HFF-Myc (cell line): ENCODE measurements around the gene SKI.

Experiments
- DNase-seq: peaks from one replicate; pipeline ENCODE4 v3.0.0-alpha.2; 2011; ENCODE audit warnings: low read depth; ENCODE audit errors: extremely low read depth
- H3K4me3 ChIP-seq: replicated peaks from 2 replicates; pipeline ENCODE4 v1.5.1; 2011; ENCODE audit warnings: low read depth, mild to moderate bottlenecking, control low read depth, low read length
- CTCF ChIP-seq: IDR thresholded peaks from 2 replicates; pipeline ENCODE4 v1.5.1; 2012; ENCODE audit warnings: mild to moderate bottlenecking, low read depth, low read length, control low read depth; ENCODE audit errors: missing control alignments

The SKI gene

GRCh38 chr1:2298685-2299084 is 70.6 kb downstream of the SKI start:
- TF ChIP-seq CTCF: no peak
- no peak overlapping the region for H3K4me3 ChIP-seq

GRCh38 chr1:2299131-2299627 is 71.1 kb downstream of the SKI start:
- no peak overlapping the region for H3K4me3 ChIP-seq
- no peak for DNase-seq
- TF ChIP-seq CTCF: no peak

More at GRCh38 chr1:2298685-2299084, 70.6 kb downstream of the SKI start:
- no peak for DNase-seq

GRCh38 chr1:2300004-2300771 is 72.1 kb downstream of the SKI start:
- no peak overlapping the region for H3K4me3 ChIP-seq
- no peak for TF ChIP-seq CTCF
- no peak for DNase-seq

DNA sequence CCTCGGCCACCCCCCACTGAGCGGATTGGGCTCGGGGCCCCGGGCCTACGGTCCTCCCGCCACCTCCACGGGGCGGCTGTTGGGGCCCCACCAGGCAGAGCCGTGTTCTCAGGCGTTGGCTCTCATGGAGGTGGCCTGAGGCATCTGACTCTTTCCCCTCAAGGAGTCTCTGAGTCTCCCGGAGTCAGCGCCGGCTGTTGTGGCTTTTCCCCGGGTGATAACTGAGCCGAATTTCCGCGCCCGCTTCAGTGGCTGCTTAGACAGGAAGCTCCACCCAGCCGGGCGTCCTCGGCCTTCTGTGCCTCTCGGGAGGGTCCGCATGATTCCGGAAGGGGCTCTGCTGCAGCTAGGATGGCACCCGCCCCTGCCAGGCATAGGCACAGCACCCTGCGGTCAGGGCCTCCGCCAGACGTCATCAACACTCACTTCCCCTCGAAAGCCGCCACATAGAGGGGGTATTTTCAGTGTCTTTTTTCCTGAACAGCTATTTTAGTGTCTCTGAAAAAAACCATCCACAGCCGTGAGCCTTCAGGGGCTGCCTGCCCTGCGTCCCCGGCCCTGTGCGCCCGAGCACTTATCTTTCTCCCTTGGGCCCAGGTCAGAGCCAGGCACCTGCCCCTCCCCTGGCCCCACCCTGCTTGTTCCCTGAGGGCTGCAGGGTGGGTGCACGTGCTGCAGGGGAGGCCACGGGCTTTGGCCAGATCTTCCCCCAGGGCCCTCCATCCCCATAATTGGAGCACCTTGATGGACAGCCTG is 72.9 kb downstream of the SKI start:
- no peak for DNase-seq
- no peak overlapping the region for H3K4me3 ChIP-seq
- no peak for TF ChIP-seq CTCF

GRCh38 chr1:2301607-2302291 is 73.6 kb downstream of the SKI start:
- no peak overlapping the region for H3K4me3 ChIP-seq
- no peak for DNase-seq
- no peak for TF ChIP-seq CTCF

DNA sequence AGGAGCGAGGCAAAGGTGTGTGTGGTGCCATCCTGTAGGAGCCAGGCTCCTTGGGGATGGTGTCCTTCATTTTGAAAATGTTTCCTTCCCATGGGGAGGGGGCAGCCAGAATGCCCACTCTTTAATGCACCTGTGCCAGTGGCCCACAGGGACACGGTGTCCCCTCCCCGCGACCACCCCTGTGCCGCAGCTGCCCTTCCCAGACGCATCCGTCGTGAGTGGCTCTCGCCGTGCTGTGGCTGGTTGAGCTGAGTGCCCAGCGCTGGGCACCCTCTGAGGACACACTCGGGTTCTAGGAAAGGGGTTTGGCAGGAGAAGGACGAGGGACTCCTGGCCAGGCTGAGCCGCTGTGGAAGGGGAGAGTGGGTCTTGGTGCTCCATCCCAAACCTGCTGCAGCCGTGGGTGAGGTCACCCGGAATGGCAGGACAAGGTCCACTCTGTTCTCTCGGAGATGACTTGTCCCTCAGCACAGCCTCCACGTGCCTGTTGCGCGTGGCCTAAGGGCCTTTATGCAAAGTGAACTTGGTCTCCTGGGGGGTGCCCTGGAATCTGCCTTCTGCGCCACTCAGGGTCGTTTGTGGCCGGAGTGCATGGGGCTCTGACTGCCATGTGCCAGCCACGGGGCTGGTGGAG is 74.3 kb downstream of the SKI start:
- DNase-seq: no peak
- no peak overlapping the region for H3K4me3 ChIP-seq
- no peak for TF ChIP-seq CTCF
